Erythroblast (primary cell): ENCODE results near the gene REG1B.

Source experiments
- GATA1 ChIP-seq: IDR thresholded peaks from 2 replicates; pipeline ENCODE4 v1.6.1; 2011; ENCODE audit warnings: low read depth, mild to moderate bottlenecking, control low read depth, low read length, moderate library complexity
- POLR2A ChIP-seq: IDR thresholded peaks from 2 replicates; pipeline ENCODE4 v1.6.1; 2011; ENCODE audit warnings: mild to moderate bottlenecking, low read length

DNA sequence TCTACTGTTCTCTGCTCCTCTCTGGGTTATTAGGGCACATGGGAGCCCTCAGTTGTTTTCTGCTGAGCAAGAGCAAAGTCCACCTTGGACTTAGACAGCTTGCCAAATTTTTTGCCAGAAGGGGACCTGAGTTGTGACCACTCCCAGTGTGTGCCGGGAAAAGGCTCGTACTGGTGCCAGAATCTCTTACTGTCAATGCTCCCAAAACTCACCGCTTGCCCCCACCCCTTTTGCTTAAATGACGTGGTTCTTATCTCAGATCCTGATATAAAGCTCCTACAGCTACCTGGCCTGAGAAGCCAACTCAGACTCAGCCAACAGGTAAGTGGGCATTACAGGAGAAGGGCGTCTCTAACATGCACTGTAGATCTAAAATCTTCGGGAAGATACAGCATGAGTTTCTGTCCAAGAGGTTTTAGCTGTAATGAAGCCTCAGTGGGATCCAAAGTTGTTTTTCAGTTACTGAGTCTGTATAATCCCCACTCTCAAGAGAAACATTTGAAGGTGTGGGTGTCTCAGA, 32.5 kb upstream of the REG1B start, which contains the start of gene REG1A:
- TF ChIP-seq POLR2A (no peak), GATA1 (no peak)
